HepG2 (cell line): ENCODE data around the gene ATRAID.

ENCODE experiments used
- MLX ChIP-seq: IDR thresholded peaks from 2 replicates; pipeline ENCODE4 v1.6.1; 2016
- NFIB ChIP-seq: sonication (generic); formaldehyde crosslinking; IDR thresholded peaks from 2 replicates; pipeline ENCODE4 v1.9.0; 2021; ENCODE audit warnings: missing genetic modification reagents, mild to moderate bottlenecking, borderline replicate concordance
- PRDM10 ChIP-seq: sonication (generic); formaldehyde crosslinking; IDR thresholded peaks from 2 replicates; pipeline ENCODE4 v1.4.0; 2020; ENCODE audit warnings: low read depth, missing genetic modification reagents

GRCh38 chr2:27245116-27245515 lies 33.3 kb downstream of the ATRAID start:
- TF ChIP-seq PRDM10 (CRISPR knock-in tag) (no peak), NFIB (CRISPR knock-in tag) (no peak), MLX (CRISPR knock-in tag) (no peak)
